ENCODE measurements around the gene ALDH3B2. TPM values are rescaled to one million over a fixed set of nuclear protein-coding genes. Genes with fewer than 3 reads are reported as not detected.

Gene ALDH3B2
- total RNA-seq, 2 experiments from 2014 or later: 1.5 to 8.0 TPM

DNA sequence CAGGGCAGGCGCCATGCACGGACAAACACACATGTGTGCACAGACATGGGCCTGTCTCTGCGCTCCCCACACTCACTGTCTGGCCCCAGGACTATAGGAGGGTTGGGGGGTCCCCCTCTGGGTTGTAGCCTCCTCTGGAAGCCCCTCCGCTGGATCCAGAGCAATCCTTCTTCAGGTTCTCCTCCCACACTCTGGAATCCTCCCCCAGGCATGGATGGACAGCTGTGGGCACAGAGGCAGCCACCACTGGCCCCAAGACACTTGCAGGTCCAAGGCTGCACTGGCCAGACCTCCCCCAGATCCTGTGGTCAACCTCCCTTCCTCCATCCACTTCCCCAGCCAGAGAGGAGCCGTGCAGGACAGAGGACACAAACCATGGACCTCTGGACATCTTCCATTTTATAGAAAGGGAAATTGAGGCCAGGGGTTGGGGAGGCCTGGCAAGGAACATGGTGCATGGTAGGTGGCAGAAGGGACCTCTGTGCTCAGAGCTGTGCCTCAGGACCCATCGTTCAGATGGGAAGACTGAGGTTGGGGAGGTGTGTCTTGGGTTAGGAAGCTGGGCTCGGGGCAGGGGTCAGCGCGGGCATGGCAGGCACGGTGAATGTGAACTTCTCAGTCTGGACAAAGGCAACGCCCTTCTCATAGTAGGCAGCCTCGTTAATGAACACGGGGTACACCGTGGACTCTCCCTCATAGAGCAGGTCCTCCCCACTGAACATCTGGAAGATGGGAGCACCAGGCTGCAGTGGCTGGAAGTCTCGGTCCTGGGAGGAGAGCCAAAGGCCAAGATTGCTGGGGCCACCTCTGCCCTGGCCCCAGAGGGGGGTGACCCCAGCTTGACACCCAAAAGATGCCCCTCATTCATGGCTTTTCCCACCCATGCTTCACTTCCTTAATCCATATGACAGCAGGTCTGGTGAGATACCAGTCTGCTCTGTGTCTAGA, 32.0 kb downstream of the ALDH3B2 start:
- H3K4me3 ChIP-seq (ENCODE audit: low read depth, low read length, poor library complexity, severe bottlenecking): no peak overlapping the region
- POLR2A ChIA-PET: no interaction called here
- TF ChIP-seq, protein P1, sequence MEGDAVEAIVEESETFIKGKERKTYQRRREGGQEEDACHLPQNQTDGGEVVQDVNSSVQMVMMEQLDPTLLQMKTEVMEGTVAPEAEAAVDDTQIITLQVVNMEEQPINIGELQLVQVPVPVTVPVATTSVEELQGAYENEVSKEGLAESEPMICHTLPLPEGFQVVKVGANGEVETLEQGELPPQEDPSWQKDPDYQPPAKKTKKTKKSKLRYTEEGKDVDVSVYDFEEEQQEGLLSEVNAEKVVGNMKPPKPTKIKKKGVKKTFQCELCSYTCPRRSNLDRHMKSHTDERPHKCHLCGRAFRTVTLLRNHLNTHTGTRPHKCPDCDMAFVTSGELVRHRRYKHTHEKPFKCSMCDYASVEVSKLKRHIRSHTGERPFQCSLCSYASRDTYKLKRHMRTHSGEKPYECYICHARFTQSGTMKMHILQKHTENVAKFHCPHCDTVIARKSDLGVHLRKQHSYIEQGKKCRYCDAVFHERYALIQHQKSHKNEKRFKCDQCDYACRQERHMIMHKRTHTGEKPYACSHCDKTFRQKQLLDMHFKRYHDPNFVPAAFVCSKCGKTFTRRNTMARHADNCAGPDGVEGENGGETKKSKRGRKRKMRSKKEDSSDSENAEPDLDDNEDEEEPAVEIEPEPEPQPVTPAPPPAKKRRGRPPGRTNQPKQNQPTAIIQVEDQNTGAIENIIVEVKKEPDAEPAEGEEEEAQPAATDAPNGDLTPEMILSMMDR (conservative IDR thresholded peaks at IDR 0.05; ENCODE audit: low read length): no peak
- TF ChIP-seq EZH2phosphoT487 (IDR thresholded peaks at IDR 0.05; ENCODE audit: borderline replicate concordance, low read depth, low read length): no peak
- H3K79me2 ChIP-seq (ENCODE audit: insufficient read depth, low read depth, low read length): no peaks in the 10 kb centered on the region
- H2AFZ ChIP-seq (ENCODE audit: low read length): no peak overlapping the region
- H3K9me3 ChIP-seq (ENCODE audit: low read length): no peaks in the 10 kb centered on the region
- no peak overlapping the region for H3K27ac ChIP-seq (ENCODE audit: low read depth, low read length, poor library complexity, severe bottlenecking)
- no peaks in the 10 kb centered on the region; the same call in 1 of the 2 replicates for H4K20me1 ChIP-seq (ENCODE audit: insufficient read depth, low read length)
- H3K9me2 ChIP-seq (ENCODE audit: insufficient read depth, low read length): no peaks in the 10 kb centered on the region
- no peak for DNase-seq (ENCODE audit: low spot score)
- CTCF ChIA-PET (ENCODE audit: unreplicated experiment): no interaction called here
- no peak overlapping the region for H3K4me2 ChIP-seq (ENCODE audit: low read length)
- no TSS peak for BruUV-seq (replicated peaks)
- H3K36me3 ChIP-seq (ENCODE audit: insufficient read depth, low read length): no peaks in the 10 kb centered on the region; the same call in 1 of the 2 replicates
- intact Hi-C loops (cut with micrococcal nuclease; ENCODE audit: unreplicated experiment): loop anchor here (10.0 kb wide), 2 partner anchors 238 to 352 kb away; partner anchors contain the start of genes PPP1CA and TBC1D10C
- H3K4me1 ChIP-seq (ENCODE audit: insufficient read depth, low read length, poor library complexity, severe bottlenecking): peaks cover 43% of the 10 kb centered on the region

DNA sequence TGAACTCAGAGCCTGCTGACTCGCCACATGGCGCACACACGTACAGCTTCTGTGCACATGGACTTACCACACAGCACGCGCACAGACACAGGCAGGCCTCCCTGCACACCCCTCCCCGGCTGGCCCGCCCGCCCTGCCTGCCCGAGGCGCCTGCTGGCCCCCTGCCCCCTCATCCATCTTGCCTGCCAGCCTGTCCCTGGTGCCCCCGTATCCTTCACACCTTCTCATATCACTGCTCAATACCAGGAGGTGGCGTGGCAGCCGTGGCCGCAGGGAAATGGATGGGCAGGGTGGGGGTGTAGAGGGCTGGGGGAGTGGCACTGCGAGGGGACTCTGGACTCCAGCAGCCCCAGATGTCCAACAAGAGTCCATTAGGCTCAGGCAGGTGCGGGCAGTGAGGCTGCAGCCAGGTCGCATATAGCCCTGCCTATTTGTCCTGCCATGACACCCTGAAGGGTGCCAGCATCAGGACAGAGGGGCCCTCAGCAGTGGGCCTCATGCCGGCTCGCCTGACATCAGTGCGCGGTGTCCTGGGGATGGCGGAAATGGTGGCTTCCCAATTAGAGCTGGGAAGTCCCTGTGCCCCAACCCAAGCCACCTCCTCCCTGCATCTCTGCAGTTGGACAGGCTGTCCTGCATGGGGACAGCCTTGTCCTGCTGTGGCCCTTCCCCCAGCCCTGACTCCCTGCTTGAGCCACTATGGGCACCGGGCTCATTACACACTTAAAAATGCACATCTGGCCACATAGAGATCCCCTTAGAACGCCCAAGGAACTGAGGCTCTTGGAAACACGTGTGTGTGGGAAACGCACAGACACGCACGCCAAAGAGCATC, 32.9 kb downstream of the ALDH3B2 start:
- Histone ChIP-seq H4K20me1 (ENCODE audit: insufficient read depth, low read length) (no peaks in the 10 kb centered on the region; the same call in 1 of the 2 replicates), H3K79me2 (ENCODE audit: insufficient read depth, low read depth, low read length) (no peaks in the 10 kb centered on the region), H3K9me2 (ENCODE audit: insufficient read depth, low read length) (no peaks in the 10 kb centered on the region), H3K27ac (ENCODE audit: low read depth, low read length, poor library complexity, severe bottlenecking) (no peak overlapping the region), H3K4me3 (ENCODE audit: low read depth, low read length, poor library complexity, severe bottlenecking) (no peak overlapping the region), H3K4me1 (ENCODE audit: insufficient read depth, low read length, poor library complexity, severe bottlenecking) (peaks cover 34% of the 10 kb centered on the region), H3K36me3 (ENCODE audit: insufficient read depth, low read length) (no peaks in the 10 kb centered on the region; the same call in 1 of the 2 replicates), H2AFZ (ENCODE audit: low read length) (no peak overlapping the region), H3K4me2 (ENCODE audit: low read length) (no peak overlapping the region), H3K9me3 (ENCODE audit: low read length) (no peaks in the 10 kb centered on the region)
- CTCF ChIA-PET (ENCODE audit: unreplicated experiment): no interaction called here
- no peak for TF ChIP-seq EZH2phosphoT487 (IDR thresholded peaks at IDR 0.05; ENCODE audit: borderline replicate concordance, low read depth, low read length)
- TF ChIP-seq, protein P1 (conservative IDR thresholded peaks at IDR 0.05; ENCODE audit: low read length): no peak
- no peak for DNase-seq (ENCODE audit: low spot score)
- no TSS peak for BruUV-seq (replicated peaks)
- POLR2A ChIA-PET: no interaction called here
- intact Hi-C loops (cut with micrococcal nuclease; ENCODE audit: unreplicated experiment): loop anchor here (10.0 kb wide), 2 partner anchors 237 to 353 kb away; partner anchors contain the start of genes PPP1CA and TBC1D10C

Data from OCI-LY7 (cell line).